ENCODE measurements around the gene WDR45B.
"Not testable (repeated sequence)": the region's sequence is repeated elsewhere in the genome, so short reads cannot be mapped to it uniquely, and the experiment has no call there.

WDR45B gene

GRCh38 chr17:82577300-82577699, 70.9 kb downstream of the WDR45B start:
- DNase-seq = no peak

DNA sequence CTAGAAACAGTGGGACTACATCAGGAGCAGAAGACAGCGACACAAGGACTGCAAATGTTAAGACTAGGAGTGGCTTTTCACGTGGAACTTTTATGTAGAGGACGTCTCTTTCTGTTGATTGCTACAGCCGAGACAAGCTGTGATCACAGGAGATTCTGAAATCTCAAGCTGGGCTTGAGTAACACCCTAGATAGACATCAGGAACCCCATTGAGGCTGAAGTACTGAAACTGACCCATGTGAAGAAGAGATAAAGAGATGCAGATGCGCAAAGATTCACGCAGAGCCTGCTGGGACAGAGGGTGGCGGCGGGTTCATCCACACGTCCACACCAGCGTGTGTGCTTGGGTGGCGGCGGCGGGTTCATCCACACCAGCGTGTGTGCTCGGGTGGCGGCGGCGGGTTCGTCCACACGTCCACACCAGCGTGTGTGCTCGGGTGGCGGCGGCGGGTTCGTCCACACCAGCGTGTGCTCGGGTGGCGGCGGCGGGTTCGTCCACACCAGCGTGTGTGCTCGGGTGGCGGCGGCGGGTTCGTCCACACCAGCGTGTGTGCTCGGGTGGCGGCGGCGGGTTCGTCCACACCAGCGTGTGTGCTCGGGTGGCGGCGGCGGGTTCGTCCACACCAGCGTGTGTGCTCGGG, 72.5 kb downstream of the WDR45B start:
- DNase-seq = not testable (repeated sequence)

GRCh38 chr17:82574041-82574440, 74.2 kb downstream of the WDR45B start:
- no peak for DNase-seq

GRCh38 chr17:82571855-82572254, 76.4 kb downstream of the WDR45B start:
- DNase-seq = no peak

GRCh38 chr17:82570277-82570676, 78.0 kb downstream of the WDR45B start:
- no peak for DNase-seq

DNA sequence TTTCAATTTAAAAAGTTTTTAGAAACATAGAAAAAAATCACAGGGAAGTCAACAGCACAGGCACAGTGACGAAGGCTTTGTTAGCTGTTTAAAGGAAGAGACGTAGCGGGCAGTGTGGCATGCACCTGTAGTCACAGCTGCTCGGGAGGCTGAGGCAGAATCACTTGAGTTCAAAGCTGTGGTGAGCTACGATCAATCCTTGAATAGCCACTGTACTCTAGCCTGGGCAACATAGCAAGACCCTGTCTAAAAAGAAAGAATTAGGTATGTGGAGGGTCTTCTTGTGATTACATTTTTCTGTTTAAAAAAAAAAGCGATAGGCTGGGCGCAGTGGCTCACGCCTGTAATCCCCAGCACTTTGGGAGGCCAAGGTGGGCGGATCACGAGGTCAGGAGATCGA, 78.6 kb downstream of the WDR45B start:
- DNase-seq = no peak

DNA sequence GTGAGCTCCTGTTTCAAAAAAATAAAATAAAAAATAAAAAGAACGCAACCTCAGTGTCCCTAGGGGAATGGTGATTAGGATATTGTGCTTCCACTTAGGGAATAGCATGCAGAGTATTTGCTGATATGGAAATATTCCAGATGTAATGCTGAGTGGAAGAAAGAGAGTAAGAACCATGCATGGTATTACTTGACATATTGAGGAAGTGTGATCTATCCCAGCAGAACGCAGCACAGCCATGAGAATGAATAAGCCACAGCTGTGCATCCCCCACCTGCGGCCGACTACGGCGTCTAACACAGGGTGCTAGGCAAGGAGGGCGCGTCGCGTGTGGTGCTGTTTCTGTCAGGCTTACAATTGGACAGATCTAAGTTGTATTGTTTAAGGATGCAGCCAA, 79.2 kb downstream of the WDR45B start:
- no peak for DNase-seq

GRCh38 chr17:82567286-82567685, 81.0 kb downstream of the WDR45B start:
- DNase-seq = no peak

GRCh38 chr17:82566129-82566960, 81.9 kb downstream of the WDR45B start:
- DNase-seq = no peak

DNA sequence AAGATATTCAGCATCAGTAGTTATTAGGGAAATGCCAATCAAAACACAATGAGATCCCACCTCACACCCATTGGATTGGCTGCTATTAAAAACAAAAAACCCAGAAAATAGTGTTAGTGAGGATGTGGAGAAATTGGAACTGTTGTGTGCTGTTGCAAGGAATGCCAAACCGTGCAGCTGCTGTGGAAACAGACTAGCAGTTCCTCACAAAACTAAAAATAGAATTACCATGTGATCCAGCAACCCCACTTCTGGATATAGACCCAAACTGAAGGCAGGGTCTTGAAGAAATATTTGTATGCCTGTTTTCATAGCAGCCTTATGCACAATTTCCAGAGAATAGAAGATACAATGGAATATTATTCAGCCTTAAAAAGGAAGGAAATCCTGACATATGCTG, 82.7 kb downstream of the WDR45B start:
- DNase-seq = no peak
